Loucy (cell line): Measurements from ENCODE around the gene SMPDL3A.

ENCODE experiments used
- CTCF ChIP-seq: fragments of 200-600 bp; sonication (generic); conservative IDR thresholded peaks from 2 replicates; pipeline ENCODE4 v1.5.1; 2014; ENCODE audit warnings: mild to moderate bottlenecking, antibody characterized with exemption, low read length
- EZH2phosphoT487 ChIP-seq: fragments of 200-600 bp; IDR thresholded peaks from 2 replicates; pipeline ENCODE4 v1.6.1; 2018; ENCODE audit warnings: antibody characterized with exemption, mild to moderate bottlenecking, moderate library complexity, borderline replicate concordance

- TF ChIP-seq CTCF, result no peak
- no peak for TF ChIP-seq EZH2phosphoT487
Observed at GRCh38 chr6:122790423-122791309, 1.6 kb downstream of the SMPDL3A start.
